ENCODE data around the gene PARG.
"Not testable (repeated sequence)": the region's sequence is repeated elsewhere in the genome, so short reads cannot be mapped to it uniquely, and the experiment has no call there.

GRCh38 chr10:49903829-49904228 lies 38.0 kb downstream of the PARG start:
- TF ChIP-seq CTCF (IDR thresholded peaks at IDR 0.05); GTF2I (CRISPR knock-in tag; conservative IDR thresholded peaks at IDR 0.05); NR2C2 (CRISPR knock-in tag; IDR thresholded peaks at IDR 0.05); TEAD4 (CRISPR knock-in tag; IDR thresholded peaks at IDR 0.05); NR3C1 (CRISPR knock-in tag; conservative IDR thresholded peaks at IDR 0.05; ENCODE audit: low read depth); FOXJ3 (CRISPR knock-in tag; IDR thresholded peaks at IDR 0.05; ENCODE audit: borderline replicate concordance); GRHL2 (CRISPR knock-in tag; IDR thresholded peaks at IDR 0.05; ENCODE audit: insufficient replicate concordance, severe bottlenecking); ATF3 (CRISPR knock-in tag; conservative IDR thresholded peaks at IDR 0.05); ZBTB21 (CRISPR knock-in tag; IDR thresholded peaks at IDR 0.05; ENCODE audit: borderline replicate concordance): not testable (repeated sequence)
